ENCODE results near the gene DIS3L2.

- TF ChIP-seq, protein P1, sequence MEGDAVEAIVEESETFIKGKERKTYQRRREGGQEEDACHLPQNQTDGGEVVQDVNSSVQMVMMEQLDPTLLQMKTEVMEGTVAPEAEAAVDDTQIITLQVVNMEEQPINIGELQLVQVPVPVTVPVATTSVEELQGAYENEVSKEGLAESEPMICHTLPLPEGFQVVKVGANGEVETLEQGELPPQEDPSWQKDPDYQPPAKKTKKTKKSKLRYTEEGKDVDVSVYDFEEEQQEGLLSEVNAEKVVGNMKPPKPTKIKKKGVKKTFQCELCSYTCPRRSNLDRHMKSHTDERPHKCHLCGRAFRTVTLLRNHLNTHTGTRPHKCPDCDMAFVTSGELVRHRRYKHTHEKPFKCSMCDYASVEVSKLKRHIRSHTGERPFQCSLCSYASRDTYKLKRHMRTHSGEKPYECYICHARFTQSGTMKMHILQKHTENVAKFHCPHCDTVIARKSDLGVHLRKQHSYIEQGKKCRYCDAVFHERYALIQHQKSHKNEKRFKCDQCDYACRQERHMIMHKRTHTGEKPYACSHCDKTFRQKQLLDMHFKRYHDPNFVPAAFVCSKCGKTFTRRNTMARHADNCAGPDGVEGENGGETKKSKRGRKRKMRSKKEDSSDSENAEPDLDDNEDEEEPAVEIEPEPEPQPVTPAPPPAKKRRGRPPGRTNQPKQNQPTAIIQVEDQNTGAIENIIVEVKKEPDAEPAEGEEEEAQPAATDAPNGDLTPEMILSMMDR (IDR thresholded peaks at IDR 0.05 in 8 of 11, conservative IDR thresholded peaks at IDR 0.05 in 3 of 11) = no peak
- no peak for TF ChIP-seq POLR2A (IDR thresholded peaks at IDR 0.05)
Observed at GRCh38 chr2:232134939-232135338, 173.4 kb downstream of the DIS3L2 start.
